B cell (primary cell): ENCODE data around the gene NFATC2. TPM values are rescaled to one million over a fixed set of nuclear protein-coding genes. Genes with fewer than 3 reads are reported as not detected.

Source experiments
- ATAC-seq: fragments of 200-7000 bp; cut with Tn5 transposase; one replicate; pipeline ENCODE4 v1.10.0; 2021; ENCODE audit warnings: low read depth, mild to moderate bottlenecking, moderate number of reproducible peaks, moderate library complexity
- CTCF ChIA-PET: fragments of 350-600 bp; sonication (Branson Sonifier 250); formaldehyde crosslinking; loops from one replicate; lab custom pipeline; 2021; ENCODE audit warnings: antibody characterized with exemption, inconsistent platforms; lab: Charles Lee
- POLR2A ChIA-PET: fragments of 350-600 bp; sonication (Branson Sonifier 250); formaldehyde crosslinking; loops from one replicate; lab custom pipeline; 2021; ENCODE audit warnings: antibody characterized with exemption; lab: Charles Lee
- DNase-seq: peaks from one replicate; pipeline ENCODE4 v3.0.0; 2013
- H2AFZ ChIP-seq: 2 replicates; pipeline ENCODE4 v1.6.1; 2012; ENCODE audit warnings: mild to moderate bottlenecking, low read depth, low read length; ENCODE audit not compliant: insufficient read depth, poor library complexity, severe bottlenecking
- H3K27ac ChIP-seq, 2 donors: 1 replicate in 1 of 2; 2 replicates in 1 of 2; pipeline ENCODE4 v1.5.1; 2012 to 2013; ENCODE audit warnings: low read length in 2 of 2, mild to moderate bottlenecking in 2 of 2, moderate library complexity in 1 of 2
- H3K27me3 ChIP-seq, 4 experiments: fragments of 200-600 bp in 1 of 4; sonication (generic) in 1 of 4; replicated peaks in 1 of 4; 1 replicate in 2 of 4; 2 replicates in 2 of 4; pipeline versions ENCODE4 v1.6.1 to v1.7.0; 2013 to 2016; ENCODE audit warnings: low read length in 3 of 4, mild to moderate bottlenecking in 2 of 4, mixed read lengths in 1 of 4, moderate library complexity in 1 of 4; ENCODE audit not compliant: insufficient read depth in 4 of 4, control insufficient read depth in 3 of 4; ENCODE audit errors: control extremely low read depth in 1 of 4
- H3K36me3 ChIP-seq, 2 experiments: replicated peaks in 1 of 2; 1 replicate in 1 of 2; 2 replicates in 1 of 2; pipeline versions ENCODE4 v1.6.1 to v1.7.1; 2013; ENCODE audit warnings: low read length in 1 of 2; ENCODE audit not compliant: insufficient read depth in 2 of 2, control insufficient read depth in 1 of 2; ENCODE audit errors: control extremely low read depth in 1 of 2, extremely low read depth in 1 of 2
- H3K4me1 ChIP-seq, 2 donors: fragments of 200-600 bp in 1 of 2; sonication (generic) in 1 of 2; 1 replicate in 1 of 2; 2 replicates in 1 of 2; pipeline versions ENCODE4 v1.5.1 to v1.6.1; 2013 to 2017; ENCODE audit warnings: low read length in 2 of 2; ENCODE audit not compliant: control insufficient read depth in 2 of 2, insufficient read depth in 2 of 2
- H3K4me2 ChIP-seq: replicated peaks from 2 replicates; pipeline ENCODE3; 2012; ENCODE audit warnings: mild to moderate bottlenecking, low read depth, low read length; ENCODE audit not compliant: poor library complexity, severe bottlenecking
- H3K4me3 ChIP-seq, 5 experiments: fragments of 200-600 bp in 1 of 5; sonication (generic) in 1 of 5; 1 replicate in 3 of 5; 2 replicates in 2 of 5; pipeline versions ENCODE4 v1.5.1 to v1.7.0; 2011 to 2016; ENCODE audit warnings: low read length in 4 of 5, mild to moderate bottlenecking in 4 of 5, low read depth in 2 of 5, control low read depth in 1 of 5, moderate library complexity in 1 of 5; ENCODE audit not compliant: insufficient read depth in 1 of 5; ENCODE audit errors: control extremely low read depth in 1 of 5, extremely low read depth in 1 of 5
- H3K79me2 ChIP-seq: fragments of 200-600 bp; sonication (generic); one replicate; pipeline ENCODE4 v1.6.0; 2016; ENCODE audit warnings: low read length; ENCODE audit not compliant: control insufficient read depth, insufficient read depth
- H3K9ac ChIP-seq: fragments of 200-600 bp; sonication (generic); 2 replicates; pipeline ENCODE4 v1.6.1; 2017; ENCODE audit warnings: mild to moderate bottlenecking, low read length, moderate library complexity
- H3K9me3 ChIP-seq, 3 donors: one replicate each; pipeline versions ENCODE4 v1.6.1 to v1.7.1; 2013; ENCODE audit warnings: low read length in 2 of 3; ENCODE audit not compliant: control insufficient read depth in 2 of 3, insufficient read depth in 1 of 3; ENCODE audit errors: control extremely low read depth in 1 of 3
- H4K20me1 ChIP-seq: 2 replicates; pipeline ENCODE4 v1.6.0; 2012; ENCODE audit warnings: mild to moderate bottlenecking, low read length; ENCODE audit not compliant: insufficient read depth, control insufficient read depth, poor library complexity, severe bottlenecking
- H3K27ac Mint-ChIP-seq: one replicate; pipeline ENCODE4 v1.8.0; 2021; ENCODE audit warnings: mixed read lengths
- H3K27me3 Mint-ChIP-seq: one replicate; pipeline ENCODE4 v1.8.0; 2021; ENCODE audit warnings: mixed read lengths
- H3K4me1 Mint-ChIP-seq: one replicate; pipeline ENCODE4 v1.8.0; 2021; ENCODE audit warnings: mixed read lengths
- H3K4me3 Mint-ChIP-seq: one replicate; pipeline ENCODE4 v1.8.0; 2021; ENCODE audit warnings: mixed read lengths
- H3K9me3 Mint-ChIP-seq: one replicate; pipeline ENCODE4 v1.8.0; 2022; ENCODE audit warnings: mixed read lengths; ENCODE audit not compliant: insufficient read depth
- EZH2 ChIP-seq: IDR thresholded peaks from 2 replicates; pipeline ENCODE4 v1.6.1; 2012; ENCODE audit warnings: borderline replicate concordance, low read depth, mild to moderate bottlenecking, moderate library complexity, low read length; ENCODE audit not compliant: insufficient read depth, poor library complexity, severe bottlenecking
- WGBS: methylation state at CpG from one replicate; pipeline ENCODE4 v1.1.5; 2013; ENCODE audit warnings: missing lambda C conversion rate; ENCODE audit not compliant: insufficient coverage; 5-methylcytosine and 5-hydroxymethylcytosine counted together
- intact Hi-C: fragments of 100-400 bp; cut with micrococcal nuclease; formaldehyde crosslinking; loops from one replicate; pipeline ENCODE4 v1.10.0; 2022
- polyA plus RNA-seq: library from polyadenylated mRNA; depleted of rRNA; stranded (reverse); fragments of >200 nt; gene quantifications from 2 replicates; pipeline ENCODE4 v1.2.3, GENCODE V29; 2012
- total RNA-seq, 2 donors: library from RNA; stranded (reverse); fragments of 120-200 nt in 1 of 2; gene quantifications; 1 replicate in 1 of 2; 2 replicates in 1 of 2; pipeline versions ENCODE4 v1.2.3 to v1.2.4, GENCODE V29; 2013 to 2022
- TF ChIP-seq, protein P1 (sequence below): fragments of 200-600 bp; IDR thresholded peaks from one replicate; pipeline ENCODE4 v1.8.0; 2022; ENCODE audit warnings: antibody characterized with exemption, mild to moderate bottlenecking

Gene NFATC2
- total and polyA plus RNA-seq, 2 donors (not counting 1 experiment from before 2014, with no cell fraction given) = 10.1 to 38.0 TPM

DNA sequence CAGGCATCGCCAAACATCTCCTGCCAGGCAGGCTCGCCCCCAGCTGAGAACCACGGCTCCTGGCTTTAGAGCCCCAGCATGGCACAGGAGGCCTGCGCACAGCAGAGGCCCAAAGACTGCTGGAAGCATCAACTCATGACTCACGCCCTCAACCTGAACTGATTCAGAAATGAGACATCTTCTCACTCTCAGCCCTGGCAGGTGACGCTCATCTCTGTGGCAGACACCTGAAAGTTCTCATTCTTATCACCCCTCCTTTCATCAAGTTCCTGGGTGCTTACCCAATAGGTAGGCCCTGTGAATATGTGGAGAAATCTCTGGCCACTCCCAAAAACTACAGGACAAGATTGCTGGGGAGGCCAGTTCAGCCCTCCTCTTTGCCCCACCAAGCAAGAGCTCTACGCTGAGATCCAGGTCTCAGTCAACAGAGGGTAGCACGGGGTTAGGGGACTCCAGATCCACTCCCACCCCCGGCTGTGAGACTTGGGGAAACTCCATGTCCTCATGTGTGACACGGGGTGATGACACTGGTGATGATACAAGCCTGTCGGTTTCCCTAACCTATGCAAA, 11.3 kb downstream of the NFATC2 start:
- H3K27me3 Mint-ChIP-seq = no peaks in the 10 kb centered on the region
- WGBS = 80% methylated on average over 9 of the region's 11 CpGs

DNA sequence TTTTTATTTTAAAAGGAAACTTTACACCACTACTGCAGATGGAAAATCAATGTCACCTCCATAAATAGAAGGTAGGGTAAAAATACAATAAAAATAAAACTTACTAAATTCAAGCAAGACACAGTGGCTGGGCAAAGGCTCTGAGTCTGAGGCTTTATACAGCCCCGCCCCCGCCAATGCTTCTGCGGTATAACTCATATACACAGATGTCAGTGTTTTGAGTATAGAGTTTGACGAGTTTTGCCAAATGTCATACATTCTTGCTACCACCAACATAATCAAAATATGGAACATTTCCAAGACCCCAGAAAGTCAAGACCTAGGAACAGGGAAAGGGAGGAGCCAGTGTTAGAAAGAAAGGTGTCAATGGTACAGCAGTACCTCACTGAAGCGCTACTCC, 12.8 kb downstream of the NFATC2 start:
- no peaks in the 10 kb centered on the region for H3K9me3 ChIP-seq
- peaks cover 75% of the 10 kb centered on the region for H4K20me1 ChIP-seq
- H3K36me3 ChIP-seq = peaks cover 0 to 10% of the 10 kb centered on the region in 2 experiments
- Mint-ChIP-seq H3K4me1 (peaks cover 84% of the 10 kb centered on the region), H3K9me3 (no peaks in the 10 kb centered on the region), H3K27me3 (no peaks in the 10 kb centered on the region), H3K4me3 (peak overlapping the region; percentile 35), H3K27ac (peak overlapping the region; percentile 39)
- H3K4me3 ChIP-seq = no peak overlapping the region
- H3K9ac ChIP-seq = no peak overlapping the region
- no peak for TF ChIP-seq EZH2
- TF ChIP-seq, protein P1, sequence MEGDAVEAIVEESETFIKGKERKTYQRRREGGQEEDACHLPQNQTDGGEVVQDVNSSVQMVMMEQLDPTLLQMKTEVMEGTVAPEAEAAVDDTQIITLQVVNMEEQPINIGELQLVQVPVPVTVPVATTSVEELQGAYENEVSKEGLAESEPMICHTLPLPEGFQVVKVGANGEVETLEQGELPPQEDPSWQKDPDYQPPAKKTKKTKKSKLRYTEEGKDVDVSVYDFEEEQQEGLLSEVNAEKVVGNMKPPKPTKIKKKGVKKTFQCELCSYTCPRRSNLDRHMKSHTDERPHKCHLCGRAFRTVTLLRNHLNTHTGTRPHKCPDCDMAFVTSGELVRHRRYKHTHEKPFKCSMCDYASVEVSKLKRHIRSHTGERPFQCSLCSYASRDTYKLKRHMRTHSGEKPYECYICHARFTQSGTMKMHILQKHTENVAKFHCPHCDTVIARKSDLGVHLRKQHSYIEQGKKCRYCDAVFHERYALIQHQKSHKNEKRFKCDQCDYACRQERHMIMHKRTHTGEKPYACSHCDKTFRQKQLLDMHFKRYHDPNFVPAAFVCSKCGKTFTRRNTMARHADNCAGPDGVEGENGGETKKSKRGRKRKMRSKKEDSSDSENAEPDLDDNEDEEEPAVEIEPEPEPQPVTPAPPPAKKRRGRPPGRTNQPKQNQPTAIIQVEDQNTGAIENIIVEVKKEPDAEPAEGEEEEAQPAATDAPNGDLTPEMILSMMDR = no peak
- CTCF ChIA-PET = interaction anchor here (1.9 kb wide), 1 partner anchor 12 kb away, joined by 7 read pairs; no protein-coding TSS in a partner anchor
- no peak for ATAC-seq
- 75% methylated on average over 1 of the region's 5 CpGs for WGBS
- POLR2A ChIA-PET = no interaction called here
- peaks cover 95% of the 10 kb centered on the region for H3K79me2 ChIP-seq
- no peaks in the 10 kb centered on the region for H3K27me3 ChIP-seq
- intact Hi-C loops = loop anchor here (5.0 kb wide), 3 partner anchors 37 to 127 kb away; no protein-coding TSS in a partner anchor
- peaks cover 57 to 91% of the 10 kb centered on the region in 2 donors for H3K4me1 ChIP-seq
- peak overlapping the region; percentile 56 for H3K4me2 ChIP-seq
- DNase-seq = peak; percentile 38
- peak overlapping the region in 1 of 2 donors; percentile 60 for H3K27ac ChIP-seq
- no peak overlapping the region for H2AFZ ChIP-seq

More for the DNA sequence above, 11.3 kb downstream of the NFATC2 start:
- no peaks in the 10 kb centered on the region for H3K9me3 Mint-ChIP-seq
- peaks cover 84% of the 10 kb centered on the region for H3K4me1 Mint-ChIP-seq
- Histone ChIP-seq H4K20me1 (peaks cover 79% of the 10 kb centered on the region), H2AFZ (no peak overlapping the region), H3K4me3 (no peak overlapping the region), H3K27ac (peak overlapping the region; percentile 13 to 14), H3K4me2 (no peak overlapping the region), H3K27me3 (no peaks in the 10 kb centered on the region), H3K9ac (no peak overlapping the region), H3K79me2 (peaks cover 98% of the 10 kb centered on the region), H3K9me3 (no peaks in the 10 kb centered on the region), H3K36me3 (peaks cover 0 to 12% of the 10 kb centered on the region in 2 experiments), H3K4me1 (peaks cover 56 to 91% of the 10 kb centered on the region in 2 donors)
- ChIA-PET CTCF (interaction anchor here (0.6 to 0.7 kb wide), 2 partner anchors 11 to 138 kb away, joined by 3 read pairs; partner anchors contain the start of gene NFATC2), POLR2A (no interaction called here)
- intact Hi-C loops = no loop called here
- peak overlapping the region; percentile 91 for H3K27ac Mint-ChIP-seq
- DNase-seq (peak; percentile 54), ATAC-seq (no peak)
- H3K4me3 Mint-ChIP-seq = peak overlapping the region; percentile 75
- TF ChIP-seq, protein P1 = no peak
- TF ChIP-seq EZH2 = no peak
